ENCODE measurements around the gene SMIM12.
"Not testable (repeated sequence)": the region's sequence is repeated elsewhere in the genome, so short reads cannot be mapped to it uniquely, and the experiment has no call there.

SMIM12 gene

GRCh38 chr1:34843392-34844251 is 15.9 kb downstream of the SMIM12 start:
- DNase-seq (ENCODE audit: low read depth): no peak

GRCh38 chr1:34842952-34843371 is 16.6 kb downstream of the SMIM12 start:
- DNase-seq (ENCODE audit: low read depth): no peak

- no peak for DNase-seq (ENCODE audit: low read depth)
Measured at GRCh38 chr1:34842073-34842472, 17.5 kb downstream of the SMIM12 start.

- DNase-seq (ENCODE audit: low read depth): no peak
Measured at GRCh38 chr1:34840426-34840825, 19.1 kb downstream of the SMIM12 start.

- DNase-seq (ENCODE audit: low read depth): no peak
Measured at GRCh38 chr1:34839526-34840305, 19.8 kb downstream of the SMIM12 start.

- DNase-seq (ENCODE audit: low read depth): no peak
Measured at GRCh38 chr1:34833711-34834110, 25.8 kb downstream of the SMIM12 start.

- no peak for DNase-seq (ENCODE audit: low read depth)
Measured at GRCh38 chr1:34831721-34832246, 27.8 kb downstream of the SMIM12 start.

- DNase-seq (ENCODE audit: low read depth): no peak
Measured at GRCh38 chr1:34829250-34829649, 30.3 kb downstream of the SMIM12 start.

- DNase-seq (ENCODE audit: low read depth): no peak
Measured at GRCh38 chr1:34828611-34829010, 30.9 kb downstream of the SMIM12 start.

- DNase-seq (ENCODE audit: low read depth): no peak
Measured at GRCh38 chr1:34827341-34827941, 32.1 kb downstream of the SMIM12 start.

- no peak for DNase-seq (ENCODE audit: low read depth)
Measured at GRCh38 chr1:34825455-34826091, 34.0 kb downstream of the SMIM12 start.

GRCh38 chr1:34824817-34825454 is 34.6 kb downstream of the SMIM12 start:
- DNase-seq (ENCODE audit: low read depth): no peak

GRCh38 chr1:34822202-34822601 is 37.3 kb downstream of the SMIM12 start:
- no peak for DNase-seq (ENCODE audit: low read depth)

GRCh38 chr1:34818862-34819261 is 40.7 kb downstream of the SMIM12 start:
- not testable (repeated sequence) for DNase-seq (ENCODE audit: low read depth)

- DNase-seq (ENCODE audit: low read depth): no peak
Measured at GRCh38 chr1:34816778-34817177, 42.8 kb downstream of the SMIM12 start.

GRCh38 chr1:34816332-34816731 is 43.2 kb downstream of the SMIM12 start:
- no peak for DNase-seq (ENCODE audit: low read depth)

- DNase-seq (ENCODE audit: low read depth): not testable (repeated sequence)
Measured at GRCh38 chr1:34810781-34811180, 48.8 kb downstream of the SMIM12 start.

- no peak for DNase-seq (ENCODE audit: low read depth)
Measured at GRCh38 chr1:34808051-34808810, 51.3 kb downstream of the SMIM12 start.

- DNase-seq (ENCODE audit: low read depth): no peak
Measured at GRCh38 chr1:34806396-34806795, 53.2 kb downstream of the SMIM12 start.

GRCh38 chr1:34803770-34804169 is 55.8 kb downstream of the SMIM12 start:
- no peak for DNase-seq (ENCODE audit: low read depth)
